Suprapubic skin (tissue), 4 donors: ENCODE data around the gene GUCY1A1. TPM values are rescaled to one million over a fixed set of nuclear protein-coding genes. Genes with fewer than 3 reads are reported as not detected.

Source experiments
- DNase-seq, 2 donors: peaks; one replicate each; pipeline ENCODE4 v3.0.0-alpha.2; 2019; ENCODE audit warnings: low spot score in 2 of 2
- H3K27ac ChIP-seq: fragments of 200-600 bp; sonication (generic); one replicate; pipeline ENCODE4 v1.5.1; 2019
- H3K27me3 ChIP-seq: fragments of 200-600 bp; sonication (generic); one replicate; pipeline ENCODE4 v1.5.1; 2019
- H3K36me3 ChIP-seq: fragments of 200-600 bp; sonication (generic); one replicate; pipeline ENCODE4 v1.5.1; 2019
- H3K4me1 ChIP-seq: fragments of 200-600 bp; sonication (generic); one replicate; pipeline ENCODE4 v1.5.1; 2019
- H3K4me3 ChIP-seq: fragments of 200-600 bp; sonication (generic); one replicate; pipeline ENCODE4 v1.5.1; 2019; ENCODE audit warnings: mild to moderate bottlenecking
- H3K9me3 ChIP-seq: fragments of 200-600 bp; sonication (generic); one replicate; pipeline ENCODE4 v1.5.1; 2019
- EP300 ChIP-seq: sonication (generic); formaldehyde crosslinking; IDR thresholded peaks from one replicate; pipeline ENCODE4 v1.6.1; 2017; ENCODE audit warnings: antibody characterized with exemption
- POLR2A ChIP-seq, 2 donors: fragments of 450-650 bp; IDR thresholded peaks; one replicate each; pipeline ENCODE4 v1.6.1; 2017; ENCODE audit warnings: antibody characterized with exemption in 2 of 2, mild to moderate bottlenecking in 2 of 2, moderate library complexity in 2 of 2
- POLR2AphosphoS5 ChIP-seq, 3 donors: sonication (generic); formaldehyde crosslinking; IDR thresholded peaks; one replicate each; pipeline ENCODE4 v1.6.1; 2017; ENCODE audit warnings: antibody characterized with exemption in 3 of 3
- WGBS: methylation state at CpG from one replicate; pipeline ENCODE4 v1.1.5; 2018; 5-methylcytosine and 5-hydroxymethylcytosine counted together
- total RNA-seq, 4 donors: library from RNA; depleted of rRNA; stranded (reverse); fragments of >200 nt; gene quantifications; one replicate each; pipeline ENCODE4 v1.1.0, GENCODE V29; 2016
- TF ChIP-seq, protein P1 (sequence below), 2 donors: fragments of 200-600 bp in 1 of 2; fragments of 450-650 bp in 1 of 2; sonication (generic) in 1 of 2; IDR thresholded peaks; one replicate each; pipeline ENCODE4 v1.5.1; 2016 to 2019; ENCODE audit warnings: antibody characterized with exemption in 2 of 2, mild to moderate bottlenecking in 1 of 2, moderate library complexity in 1 of 2

Gene GUCY1A1
- total RNA-seq, 4 donors from 2014 or later = 5.1 to 15.3 (median 8.9) TPM

DNA sequence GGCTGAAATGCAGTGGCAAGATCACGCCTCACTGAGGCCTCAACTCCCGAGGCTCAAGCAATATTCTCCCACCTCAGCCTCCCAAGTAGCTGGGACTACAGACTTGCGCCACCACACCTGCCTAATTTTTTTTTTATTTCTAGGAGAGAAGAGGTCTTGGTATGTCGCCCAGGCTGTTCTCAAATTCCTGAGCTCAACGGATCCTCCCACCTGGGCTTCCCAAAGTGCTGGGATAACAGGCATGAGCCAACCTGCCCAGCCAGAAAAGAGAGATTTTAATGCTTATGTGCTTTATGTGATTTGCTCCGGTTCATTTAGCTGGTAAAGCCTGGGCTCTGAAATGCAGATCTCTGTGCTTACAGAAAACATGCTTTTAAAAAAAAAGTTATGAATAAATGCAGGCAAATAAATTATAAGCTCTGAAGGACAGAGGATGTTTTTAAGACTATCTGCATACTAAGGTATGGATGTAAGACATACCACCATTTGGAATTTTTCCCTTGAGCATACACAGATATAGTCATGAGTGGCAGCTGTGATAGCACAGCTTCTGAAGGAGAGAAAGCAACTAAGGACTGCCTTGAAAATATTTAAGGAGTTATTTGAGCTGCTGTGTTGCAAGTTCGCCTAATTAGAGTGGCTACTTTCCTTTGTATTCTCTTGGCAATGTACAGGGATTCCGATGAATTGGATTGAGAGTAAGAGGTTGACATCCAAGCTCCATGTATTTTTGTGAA is 106.0 kb downstream of the GUCY1A1 start:
- TF ChIP-seq EP300 = no peak
- no peak for TF ChIP-seq POLR2A (IDR thresholded peaks at IDR 0.05)
- no peak for TF ChIP-seq POLR2AphosphoS5 (IDR thresholded peaks at IDR 0.05)
- TF ChIP-seq, protein P1, sequence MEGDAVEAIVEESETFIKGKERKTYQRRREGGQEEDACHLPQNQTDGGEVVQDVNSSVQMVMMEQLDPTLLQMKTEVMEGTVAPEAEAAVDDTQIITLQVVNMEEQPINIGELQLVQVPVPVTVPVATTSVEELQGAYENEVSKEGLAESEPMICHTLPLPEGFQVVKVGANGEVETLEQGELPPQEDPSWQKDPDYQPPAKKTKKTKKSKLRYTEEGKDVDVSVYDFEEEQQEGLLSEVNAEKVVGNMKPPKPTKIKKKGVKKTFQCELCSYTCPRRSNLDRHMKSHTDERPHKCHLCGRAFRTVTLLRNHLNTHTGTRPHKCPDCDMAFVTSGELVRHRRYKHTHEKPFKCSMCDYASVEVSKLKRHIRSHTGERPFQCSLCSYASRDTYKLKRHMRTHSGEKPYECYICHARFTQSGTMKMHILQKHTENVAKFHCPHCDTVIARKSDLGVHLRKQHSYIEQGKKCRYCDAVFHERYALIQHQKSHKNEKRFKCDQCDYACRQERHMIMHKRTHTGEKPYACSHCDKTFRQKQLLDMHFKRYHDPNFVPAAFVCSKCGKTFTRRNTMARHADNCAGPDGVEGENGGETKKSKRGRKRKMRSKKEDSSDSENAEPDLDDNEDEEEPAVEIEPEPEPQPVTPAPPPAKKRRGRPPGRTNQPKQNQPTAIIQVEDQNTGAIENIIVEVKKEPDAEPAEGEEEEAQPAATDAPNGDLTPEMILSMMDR (IDR thresholded peaks at IDR 0.05) = no peak
- no peak for DNase-seq
- WGBS = 70% methylated on average over 8 of the region's 8 CpGs

DNA sequence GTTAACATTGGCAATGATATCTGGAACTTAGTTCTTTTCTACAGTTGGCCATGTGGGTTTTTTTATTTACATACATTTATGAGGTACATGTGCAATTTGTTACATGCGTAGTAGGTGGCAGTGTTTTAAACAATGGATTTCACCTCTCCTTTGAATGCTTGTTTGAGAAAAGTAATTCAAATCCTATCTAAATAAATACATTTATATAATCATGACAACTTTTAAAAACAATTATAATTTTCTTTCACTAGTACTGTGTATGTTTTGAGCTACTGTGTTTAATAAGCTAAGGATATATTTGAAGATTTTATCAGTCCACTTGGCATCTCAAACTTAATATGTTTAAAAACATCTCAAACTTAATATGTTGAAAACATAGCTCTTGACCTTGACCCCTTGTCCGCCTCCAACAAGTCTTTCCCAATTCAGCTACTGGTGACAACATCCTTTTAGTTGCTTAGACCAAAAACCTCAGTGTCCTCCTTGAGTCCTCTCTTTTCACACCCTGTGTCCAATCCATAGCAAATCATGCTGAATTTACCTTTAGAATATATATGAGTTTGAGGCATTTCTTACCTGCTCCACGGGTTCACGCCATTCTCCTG is 106.7 kb downstream of the GUCY1A1 start:
- Histone ChIP-seq H3K27ac (no peak overlapping the region), H3K4me3 (no peak overlapping the region), H3K36me3 (no peaks in the 10 kb centered on the region), H3K27me3 (no peaks in the 10 kb centered on the region), H3K4me1 (no peaks in the 10 kb centered on the region), H3K9me3 (no peaks in the 10 kb centered on the region)
- 87% methylated on average over 4 of the region's 4 CpGs for WGBS
- DNase-seq = no peak
- TF ChIP-seq POLR2A (IDR thresholded peaks at IDR 0.05) = no peak

More for the DNA sequence above, 106.0 kb downstream of the GUCY1A1 start:
- Histone ChIP-seq H3K4me3 (no peak overlapping the region), H3K9me3 (no peaks in the 10 kb centered on the region), H3K4me1 (no peaks in the 10 kb centered on the region), H3K27me3 (no peaks in the 10 kb centered on the region), H3K27ac (no peak overlapping the region), H3K36me3 (no peaks in the 10 kb centered on the region)

DNA sequence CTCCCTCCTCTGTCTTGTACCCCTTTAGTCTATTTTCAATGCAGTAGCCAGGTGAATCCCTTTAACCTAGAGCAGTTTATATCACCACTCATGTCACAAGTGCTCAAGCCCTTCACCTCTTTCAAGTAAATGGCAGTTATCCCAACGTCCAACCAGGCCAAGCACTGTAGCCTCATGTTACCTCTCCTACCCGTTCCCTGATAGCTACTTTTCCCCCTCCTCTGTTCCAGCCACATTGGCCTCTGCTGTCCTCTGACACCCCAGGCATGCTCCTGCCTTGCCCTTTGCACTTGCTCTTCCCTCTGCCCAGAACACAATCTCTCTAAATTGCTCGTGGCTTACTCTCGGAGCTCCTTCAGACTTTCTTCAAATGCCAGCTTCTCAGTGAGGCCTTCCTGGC is 107.4 kb downstream of the GUCY1A1 start:
- no peak for TF ChIP-seq POLR2AphosphoS5 (IDR thresholded peaks at IDR 0.05)
- no peak for TF ChIP-seq EP300
- no peak for TF ChIP-seq POLR2A (IDR thresholded peaks at IDR 0.05)
- TF ChIP-seq, protein P1 (IDR thresholded peaks at IDR 0.05) = no peak
- 81% methylated on average over 4 of the region's 4 CpGs for WGBS
- peaks cover 5% of the 10 kb centered on the region for H3K4me1 ChIP-seq
- no peak for DNase-seq
- H3K36me3 ChIP-seq = no peaks in the 10 kb centered on the region
- no peak overlapping the region for H3K27ac ChIP-seq
- H3K27me3 ChIP-seq = no peaks in the 10 kb centered on the region
- no peaks in the 10 kb centered on the region for H3K9me3 ChIP-seq
- no peak overlapping the region for H3K4me3 ChIP-seq

DNA sequence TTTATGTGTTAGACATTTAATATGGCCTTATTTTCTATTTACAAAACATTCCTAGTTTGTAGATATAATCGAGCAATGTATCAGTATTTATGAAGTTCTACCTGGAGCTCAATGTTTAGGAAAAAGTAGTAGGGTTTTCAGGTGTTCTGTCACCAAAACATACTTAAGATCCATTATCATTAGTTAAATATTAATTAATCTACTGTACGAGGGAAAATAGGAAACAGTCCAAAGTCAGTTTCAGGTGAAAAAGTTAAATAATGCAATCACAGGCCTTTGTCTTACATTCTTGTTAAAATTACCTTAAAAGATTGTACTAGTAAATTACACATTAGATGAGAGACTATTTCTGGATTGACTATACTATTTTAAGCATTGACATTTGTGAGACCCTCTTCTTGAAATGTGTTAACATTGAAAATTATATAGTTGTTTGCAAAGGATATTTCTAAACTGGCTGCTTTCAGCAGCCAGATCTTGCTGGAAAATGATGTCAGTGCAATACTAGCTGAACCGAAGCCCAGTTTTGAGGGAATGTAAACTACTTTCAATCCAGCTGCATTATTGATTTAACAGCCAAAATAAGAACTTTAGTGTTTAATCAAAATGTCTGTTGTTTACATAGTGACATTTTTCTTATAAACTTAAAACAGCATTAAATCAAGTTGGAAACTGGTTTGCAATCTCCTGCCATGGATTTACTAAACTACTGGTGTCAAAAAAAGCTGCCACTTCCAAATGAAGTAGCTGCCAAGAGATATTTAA is 111.5 kb downstream of the GUCY1A1 start:
- Histone ChIP-seq H3K4me1 (peaks cover 5% of the 10 kb centered on the region), H3K36me3 (no peaks in the 10 kb centered on the region), H3K27ac (no peak overlapping the region), H3K4me3 (no peak overlapping the region), H3K9me3 (no peaks in the 10 kb centered on the region), H3K27me3 (no peaks in the 10 kb centered on the region)
- no peak for DNase-seq
- TF ChIP-seq EP300 (no peak), POLR2AphosphoS5 (IDR thresholded peaks at IDR 0.05) (no peak), POLR2A (IDR thresholded peaks at IDR 0.05) (no peak)
- TF ChIP-seq, protein P1 (IDR thresholded peaks at IDR 0.05) = no peak
- 53% methylated on average over 3 of the region's 3 CpGs for WGBS

DNA sequence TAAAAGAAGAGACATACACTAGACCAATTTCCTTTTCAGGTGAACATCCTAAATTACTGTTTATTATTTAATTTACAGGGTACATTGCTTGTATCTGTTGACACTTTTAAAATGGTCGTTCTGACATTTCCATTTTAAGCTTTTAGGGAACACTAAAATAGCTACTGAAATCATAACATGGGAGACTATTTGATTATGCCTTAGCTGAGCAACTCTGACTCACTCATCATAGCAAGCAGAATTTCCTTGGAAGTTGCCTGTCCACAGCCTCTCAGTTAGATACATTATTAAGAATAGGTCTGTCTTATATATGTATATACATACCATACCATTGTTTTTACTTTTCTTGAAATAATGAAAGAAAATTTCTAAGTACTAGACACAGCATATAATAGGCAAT is 114.1 kb downstream of the GUCY1A1 start:
- Histone ChIP-seq H3K36me3 (no peaks in the 10 kb centered on the region), H3K27ac (no peak overlapping the region), H3K27me3 (no peaks in the 10 kb centered on the region), H3K4me3 (no peak overlapping the region), H3K4me1 (peaks cover 5% of the 10 kb centered on the region), H3K9me3 (no peaks in the 10 kb centered on the region)
- TF ChIP-seq POLR2A (IDR thresholded peaks at IDR 0.05) (no peak), EP300 (no peak), POLR2AphosphoS5 (IDR thresholded peaks at IDR 0.05) (no peak)
- TF ChIP-seq, protein P1 (IDR thresholded peaks at IDR 0.05) = no peak
- DNase-seq = no peak
- WGBS = 65% methylated on average over 1 of the region's 1 CpG
